Ascending aorta (tissue), 2 donors: ENCODE data around the gene MEIS2. TPM values are rescaled to one million over a fixed set of nuclear protein-coding genes. Genes with fewer than 3 reads are reported as not detected.
A peak's percentile ranks its signal among the peaks of the same experiment; 100 is the strongest.

Experiments used
- DNase-seq, 2 donors: peaks; one replicate each; pipeline ENCODE4 v3.0.0-alpha.2; 2019; ENCODE audit warnings: low spot score in 2 of 2
- H3K27ac ChIP-seq, 2 donors: fragments of 200-600 bp; sonication (generic); one replicate each; pipeline ENCODE4 v1.5.1; 2016 to 2017; ENCODE audit warnings: mild to moderate bottlenecking in 1 of 2
- H3K27me3 ChIP-seq: fragments of 200-600 bp; sonication (generic); one replicate; pipeline ENCODE4 v1.5.1; 2017
- H3K36me3 ChIP-seq, 2 donors: fragments of 200-600 bp; sonication (generic); one replicate each; pipeline ENCODE4 v1.5.1; 2016
- H3K4me1 ChIP-seq, 2 donors: fragments of 200-600 bp; sonication (generic); one replicate each; pipeline ENCODE4 v1.5.1; 2016 to 2017; ENCODE audit warnings: mild to moderate bottlenecking in 1 of 2
- H3K4me3 ChIP-seq, 2 donors: fragments of 200-600 bp; sonication (generic); one replicate each; pipeline ENCODE4 v1.5.1; 2016 to 2017; ENCODE audit warnings: mild to moderate bottlenecking in 1 of 2
- H3K9me3 ChIP-seq, 2 donors: fragments of 200-600 bp; sonication (generic); one replicate each; pipeline ENCODE4 v1.5.1; 2016
- intact Hi-C: fragments of 100-400 bp; cut with DNase I; formaldehyde crosslinking; loops from one replicate; pipeline ENCODE4 v1.15.1; 2023
- total RNA-seq: library from RNA; depleted of rRNA; stranded (reverse); fragments of >200 nt; gene quantifications from one replicate; pipeline ENCODE4 v1.1.0, GENCODE V29; 2016
- TF ChIP-seq, protein P1 (sequence below), 3 experiments: fragments of 200-600 bp in 2 of 3; fragments of 450-650 bp in 1 of 3; sonication (generic) in 2 of 3; IDR thresholded peaks; one replicate each; pipeline ENCODE4 v1.5.1; 2016 to 2019; ENCODE audit warnings: antibody characterized with exemption in 3 of 3, mild to moderate bottlenecking in 1 of 3, moderate library complexity in 1 of 3

The MEIS2 gene
- total RNA-seq, 1 donor from 2014 or later, result 11.5 TPM

DNA sequence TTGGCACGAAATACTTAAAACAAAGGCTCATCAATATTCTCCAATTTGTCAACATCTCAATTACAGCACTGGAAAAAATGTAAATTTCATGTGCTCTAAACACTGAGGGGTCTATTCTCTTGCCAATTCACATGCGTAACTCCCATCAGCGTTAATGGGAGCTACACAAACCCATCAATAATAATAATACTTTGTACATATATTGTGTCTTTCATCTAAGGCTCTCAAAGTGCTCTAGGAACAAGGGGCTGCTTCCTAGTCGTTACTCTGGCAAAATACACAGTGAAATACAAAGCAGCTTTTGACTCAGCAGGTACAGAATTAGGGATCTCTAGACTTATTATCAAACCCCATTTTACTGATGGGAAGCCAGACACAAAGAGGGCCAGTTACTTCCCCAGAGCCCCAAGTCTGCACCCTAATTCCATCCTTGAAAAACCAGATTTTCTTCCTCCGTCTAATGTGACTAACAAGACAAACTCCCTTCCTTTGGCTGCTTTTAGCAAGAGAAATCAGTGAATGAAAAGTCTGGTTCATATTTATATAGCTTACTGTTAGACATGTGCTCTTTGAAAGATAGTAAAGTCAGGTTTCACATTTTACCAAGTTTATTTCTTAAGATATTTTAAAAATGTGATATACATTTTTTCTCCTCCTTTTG is 20.0 kb downstream of the MEIS2 start:
- peaks cover 3 to 18% of the 10 kb centered on the region in 2 donors for H3K4me1 ChIP-seq
- no peaks in the 10 kb centered on the region for H3K27me3 ChIP-seq
- no peak for DNase-seq
- TF ChIP-seq, protein P1, sequence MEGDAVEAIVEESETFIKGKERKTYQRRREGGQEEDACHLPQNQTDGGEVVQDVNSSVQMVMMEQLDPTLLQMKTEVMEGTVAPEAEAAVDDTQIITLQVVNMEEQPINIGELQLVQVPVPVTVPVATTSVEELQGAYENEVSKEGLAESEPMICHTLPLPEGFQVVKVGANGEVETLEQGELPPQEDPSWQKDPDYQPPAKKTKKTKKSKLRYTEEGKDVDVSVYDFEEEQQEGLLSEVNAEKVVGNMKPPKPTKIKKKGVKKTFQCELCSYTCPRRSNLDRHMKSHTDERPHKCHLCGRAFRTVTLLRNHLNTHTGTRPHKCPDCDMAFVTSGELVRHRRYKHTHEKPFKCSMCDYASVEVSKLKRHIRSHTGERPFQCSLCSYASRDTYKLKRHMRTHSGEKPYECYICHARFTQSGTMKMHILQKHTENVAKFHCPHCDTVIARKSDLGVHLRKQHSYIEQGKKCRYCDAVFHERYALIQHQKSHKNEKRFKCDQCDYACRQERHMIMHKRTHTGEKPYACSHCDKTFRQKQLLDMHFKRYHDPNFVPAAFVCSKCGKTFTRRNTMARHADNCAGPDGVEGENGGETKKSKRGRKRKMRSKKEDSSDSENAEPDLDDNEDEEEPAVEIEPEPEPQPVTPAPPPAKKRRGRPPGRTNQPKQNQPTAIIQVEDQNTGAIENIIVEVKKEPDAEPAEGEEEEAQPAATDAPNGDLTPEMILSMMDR (IDR thresholded peaks at IDR 0.05), result no peak
- no peaks in the 10 kb centered on the region for H3K9me3 ChIP-seq
- H3K36me3 ChIP-seq, result peaks cover 5 to 14% of the 10 kb centered on the region in 2 donors
- no peak overlapping the region for H3K4me3 ChIP-seq
- H3K27ac ChIP-seq, result peak overlapping the region in 1 of 2 donors; percentile 28
- intact Hi-C loops, result no loop called here

DNA sequence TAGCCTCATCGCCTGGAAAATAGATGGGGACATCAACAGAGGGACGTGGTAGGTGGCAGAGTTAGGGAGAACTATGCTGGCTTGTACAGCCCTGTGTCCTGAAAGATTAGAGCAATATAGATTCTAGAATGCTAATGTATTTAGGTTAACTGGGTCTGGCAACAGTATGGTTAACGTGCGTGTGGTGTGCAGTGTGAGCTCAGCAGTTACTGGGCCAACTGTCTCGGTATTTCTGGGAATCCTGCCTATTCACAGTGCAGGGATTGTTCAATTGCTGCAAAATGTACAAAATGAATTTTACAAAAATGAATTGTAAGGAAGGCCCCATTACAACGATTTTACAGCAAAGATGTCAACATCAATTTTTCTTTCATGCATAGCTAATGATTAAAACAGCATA is 20.6 kb downstream of the MEIS2 start:
- H3K27ac ChIP-seq, result peak overlapping the region in 1 of 2 donors; percentile 25
- DNase-seq, result no peak
- H3K4me1 ChIP-seq, result peaks cover 3 to 16% of the 10 kb centered on the region in 2 donors
- H3K4me3 ChIP-seq, result peak overlapping the region in 1 of 2 donors; percentile 12
- H3K36me3 ChIP-seq, result peaks cover 7 to 15% of the 10 kb centered on the region in 2 donors
- no peaks in the 10 kb centered on the region for H3K27me3 ChIP-seq
- TF ChIP-seq, protein P1 (IDR thresholded peaks at IDR 0.05), result no peak
- intact Hi-C loops, result no loop called here
- H3K9me3 ChIP-seq, result no peaks in the 10 kb centered on the region

DNA sequence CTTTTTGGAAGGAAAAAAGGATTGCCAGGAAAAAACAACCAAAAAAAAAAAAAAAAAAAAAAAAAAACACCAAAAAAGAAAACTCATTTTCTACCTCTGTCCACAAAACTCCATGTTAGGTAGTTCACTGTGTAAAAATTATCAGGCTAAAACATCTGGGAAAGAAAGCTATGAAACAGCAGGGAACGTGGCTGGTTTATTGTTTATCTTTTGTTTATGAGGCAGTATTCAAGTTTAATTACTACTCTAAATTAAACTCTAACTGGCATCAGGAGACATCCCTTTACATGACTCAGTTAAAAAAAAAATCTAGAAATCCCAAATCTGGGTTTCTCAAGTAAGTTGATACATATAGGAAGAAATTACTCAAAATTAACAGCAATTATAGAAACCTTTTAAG is 21.8 kb downstream of the MEIS2 start:
- TF ChIP-seq, protein P1 (IDR thresholded peaks at IDR 0.05), result no peak
- intact Hi-C loops, result no loop called here
- H3K4me1 ChIP-seq, result peaks cover 3 to 14% of the 10 kb centered on the region in 2 donors

DNA sequence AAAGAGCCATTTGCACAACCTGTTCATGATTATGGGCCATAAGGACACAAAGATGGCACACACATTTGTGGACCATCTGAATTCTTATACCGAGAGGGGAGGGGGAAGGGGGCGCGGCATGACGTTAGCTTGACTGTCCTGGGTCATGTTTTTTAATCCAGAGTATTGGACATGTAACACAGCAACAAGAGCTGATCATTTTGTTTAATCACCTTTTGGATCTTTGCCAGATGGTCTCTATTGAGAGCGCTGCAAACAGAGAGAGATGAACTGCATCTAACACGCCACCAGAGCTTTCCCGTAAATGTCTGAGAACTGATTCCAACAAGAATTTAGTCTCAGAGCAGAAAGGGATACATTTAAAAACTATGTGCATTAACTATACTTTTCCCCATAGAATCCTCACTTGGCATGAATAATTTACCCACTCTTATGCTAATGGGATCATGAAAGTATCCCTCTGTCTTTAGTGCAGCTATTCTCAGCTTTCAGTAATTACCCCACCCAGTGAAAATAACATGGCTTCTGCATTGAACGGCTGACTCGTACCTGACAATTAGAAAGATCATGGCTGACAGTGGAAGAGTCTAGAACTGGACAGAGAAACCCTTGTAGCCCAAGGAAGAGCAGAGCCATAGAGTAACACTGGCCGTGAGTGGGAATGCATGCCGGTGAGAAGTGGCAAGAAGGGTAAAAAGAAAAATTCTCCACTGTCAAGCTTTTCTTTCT is 22.6 kb downstream of the MEIS2 start:
- intact Hi-C loops, result no loop called here
- Histone ChIP-seq H3K27me3 (no peaks in the 10 kb centered on the region), H3K36me3 (peaks cover 3 to 4% of the 10 kb centered on the region in 2 donors), H3K27ac (no peak overlapping the region), H3K9me3 (no peaks in the 10 kb centered on the region), H3K4me1 (peaks cover 3 to 14% of the 10 kb centered on the region in 2 donors), H3K4me3 (no peak overlapping the region)
- no peak for DNase-seq
- TF ChIP-seq, protein P1 (IDR thresholded peaks at IDR 0.05), result no peak

More for the DNA sequence above, 21.8 kb downstream of the MEIS2 start:
- Histone ChIP-seq H3K27me3 (no peaks in the 10 kb centered on the region), H3K9me3 (no peaks in the 10 kb centered on the region), H3K36me3 (peaks cover 6 to 12% of the 10 kb centered on the region in 2 donors), H3K27ac (no peak overlapping the region), H3K4me3 (no peak overlapping the region)
- no peak for DNase-seq

DNA sequence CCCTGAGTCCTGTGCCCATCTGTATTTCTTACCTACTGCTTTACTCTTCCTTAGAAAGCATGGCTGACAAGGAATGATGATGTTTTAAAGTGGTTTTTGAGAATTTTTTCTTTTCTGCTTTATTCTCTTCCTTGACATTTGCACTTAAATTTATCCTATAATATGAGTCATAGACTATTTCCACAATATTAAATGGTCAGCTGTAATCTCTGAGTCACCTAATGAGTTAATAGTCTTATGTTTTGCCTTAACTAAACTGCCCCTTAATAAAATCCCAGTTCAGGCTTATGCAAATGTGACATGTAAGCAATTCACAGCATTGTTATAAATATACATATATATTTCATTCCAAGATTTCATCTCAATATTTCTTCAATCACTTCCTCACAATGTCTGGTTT is 23.8 kb downstream of the MEIS2 start:
- intact Hi-C loops, result no loop called here
- DNase-seq, result no peak
- H3K27ac ChIP-seq, result no peak overlapping the region
- H3K9me3 ChIP-seq, result no peaks in the 10 kb centered on the region
- peaks cover 0 to 14% of the 10 kb centered on the region in 2 donors for H3K4me1 ChIP-seq
- H3K27me3 ChIP-seq, result no peaks in the 10 kb centered on the region
- TF ChIP-seq, protein P1 (IDR thresholded peaks at IDR 0.05), result no peak
- H3K4me3 ChIP-seq, result no peak overlapping the region
- H3K36me3 ChIP-seq, result peaks cover 3 to 4% of the 10 kb centered on the region in 2 donors
